Measurements from ENCODE around the gene HDGF.

HDGF gene

DNA sequence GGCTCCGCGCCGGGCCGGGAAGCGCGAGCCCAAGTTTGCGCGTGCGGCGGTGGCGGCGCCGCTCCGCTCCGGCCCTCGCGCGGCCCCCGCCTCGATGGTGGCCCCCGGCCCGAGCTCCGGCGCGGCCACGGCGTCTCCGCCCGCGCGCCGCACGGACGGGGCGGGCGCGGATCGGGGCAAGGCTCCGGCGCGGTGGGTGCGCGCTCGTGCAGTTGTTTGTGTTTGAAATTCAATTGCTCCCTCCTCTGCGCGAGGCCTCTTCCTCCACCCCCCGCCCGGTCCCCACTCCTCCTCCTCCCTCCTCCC, at the start of gene HDGF:
HDGF (minus strand) TSS at position 225 of the 306 bp plus-strand sequence. CDS start 246 bp downstream, outside the sequence.
- DNase-seq, result no peak

DNA sequence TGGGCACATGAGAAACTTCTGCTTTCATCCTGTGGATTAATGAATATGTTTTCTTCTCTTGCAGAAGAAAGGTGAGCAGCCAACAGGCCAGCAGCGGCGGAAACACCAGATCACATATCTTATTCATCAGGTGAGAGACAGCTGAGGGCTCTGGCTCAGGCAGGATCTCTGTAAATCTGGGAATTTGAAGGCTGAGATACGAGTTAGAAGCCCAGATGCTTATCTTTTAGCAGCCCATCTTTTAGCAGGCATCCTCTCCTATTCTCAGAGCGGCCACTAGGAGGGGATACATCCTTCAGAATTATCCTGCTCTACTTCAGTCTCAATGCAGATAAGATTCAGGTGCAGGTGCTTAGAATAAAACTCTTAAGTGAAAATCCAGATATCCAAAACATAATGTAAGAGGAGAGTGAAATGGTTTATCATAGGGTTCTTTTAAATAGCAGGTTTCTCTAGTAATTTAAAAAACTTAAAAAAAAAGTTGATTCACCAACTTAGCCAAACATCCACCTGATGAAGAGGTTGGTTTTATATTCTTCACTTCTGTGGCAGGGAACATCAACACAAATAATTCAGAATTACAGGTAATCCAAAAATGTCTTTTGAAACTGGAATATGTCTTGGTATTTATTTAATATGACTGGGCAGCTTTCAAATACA, 45.9 kb upstream of the HDGF start:
- DNase-seq, result peak; percentile 27

GRCh38 chr1:156796340-156797097, 45.0 kb upstream of the HDGF start:
- DNase-seq, result no peak

DNA sequence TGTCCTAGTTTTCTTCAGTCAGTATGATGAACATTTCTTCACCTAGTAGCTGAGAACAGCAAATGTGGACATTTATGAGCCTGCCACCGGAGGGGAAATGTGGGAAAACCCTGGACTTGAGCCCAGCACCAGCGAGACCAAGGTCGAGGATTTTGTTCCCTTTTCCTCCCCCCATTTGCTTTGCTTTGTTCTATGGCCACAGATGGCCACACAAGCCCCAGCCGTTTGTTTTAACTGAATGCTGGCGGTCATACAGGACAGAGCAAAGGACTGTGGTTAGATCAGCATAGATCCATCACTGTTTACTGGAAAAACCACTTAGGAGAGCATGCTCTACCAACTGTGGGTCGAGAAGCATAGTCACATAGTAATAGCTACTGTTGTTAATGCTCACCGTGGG, 44.3 kb upstream of the HDGF start:
- DNase-seq, result no peak

DNA sequence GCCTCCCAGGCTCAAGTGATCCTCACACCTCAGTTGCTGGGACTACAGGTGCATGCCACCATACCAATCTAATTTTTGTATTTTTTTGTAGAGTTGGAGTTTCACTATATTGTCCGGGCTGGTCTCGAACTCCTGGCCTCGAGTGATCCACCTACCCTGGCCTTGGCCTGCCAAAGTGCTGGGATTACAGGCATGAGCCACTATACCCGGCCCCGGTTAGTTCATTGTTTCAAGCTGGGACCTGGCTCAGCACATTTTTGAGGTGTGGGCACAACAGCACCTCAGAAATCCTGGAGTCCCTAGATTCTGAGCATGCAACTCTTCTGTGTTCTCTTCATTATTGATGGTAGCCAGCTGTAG, 43.9 kb upstream of the HDGF start:
- no peak for DNase-seq

DNA sequence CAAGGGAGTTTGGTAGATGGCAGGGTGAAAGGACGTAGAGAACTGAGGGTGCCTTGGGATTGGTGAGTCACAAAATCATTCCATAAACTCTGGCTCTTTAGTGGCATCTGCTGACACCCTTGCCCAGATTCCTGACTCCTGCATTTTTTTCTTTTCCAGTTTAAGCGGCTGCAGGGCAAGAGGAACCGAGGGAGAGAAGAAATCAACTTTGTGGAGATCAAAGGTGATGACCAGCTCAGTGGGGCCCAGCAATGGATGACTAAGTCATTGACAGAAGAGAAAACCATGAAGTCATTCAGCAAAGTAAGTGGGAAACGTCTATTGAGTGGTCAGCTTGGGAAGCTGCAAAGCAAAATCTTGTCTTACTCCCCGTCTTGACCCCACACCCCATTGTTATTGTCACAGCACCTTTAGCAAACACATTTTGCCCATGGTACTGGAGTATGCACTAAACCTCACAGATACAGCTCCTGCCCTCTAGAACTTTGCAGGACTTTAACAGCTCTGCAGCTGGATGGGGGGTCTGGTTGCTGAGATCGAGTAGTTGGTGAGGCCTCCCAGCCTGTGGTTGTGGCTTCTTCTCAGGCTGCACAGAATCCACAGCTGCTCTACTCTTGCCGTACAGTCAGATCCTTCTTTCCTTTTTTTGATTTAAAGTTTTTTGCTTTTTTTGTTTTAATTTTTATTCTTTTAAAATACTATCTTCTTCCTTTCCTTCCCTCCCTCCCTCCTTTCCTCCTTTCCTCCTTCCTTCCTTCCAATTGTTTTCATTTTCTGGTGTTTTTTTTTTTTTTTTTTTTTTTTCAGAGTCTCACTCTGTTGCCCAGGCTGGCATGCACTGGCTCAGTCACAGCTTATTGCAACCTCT, 43.3 kb upstream of the HDGF start:
- DNase-seq, result no peak

DNA sequence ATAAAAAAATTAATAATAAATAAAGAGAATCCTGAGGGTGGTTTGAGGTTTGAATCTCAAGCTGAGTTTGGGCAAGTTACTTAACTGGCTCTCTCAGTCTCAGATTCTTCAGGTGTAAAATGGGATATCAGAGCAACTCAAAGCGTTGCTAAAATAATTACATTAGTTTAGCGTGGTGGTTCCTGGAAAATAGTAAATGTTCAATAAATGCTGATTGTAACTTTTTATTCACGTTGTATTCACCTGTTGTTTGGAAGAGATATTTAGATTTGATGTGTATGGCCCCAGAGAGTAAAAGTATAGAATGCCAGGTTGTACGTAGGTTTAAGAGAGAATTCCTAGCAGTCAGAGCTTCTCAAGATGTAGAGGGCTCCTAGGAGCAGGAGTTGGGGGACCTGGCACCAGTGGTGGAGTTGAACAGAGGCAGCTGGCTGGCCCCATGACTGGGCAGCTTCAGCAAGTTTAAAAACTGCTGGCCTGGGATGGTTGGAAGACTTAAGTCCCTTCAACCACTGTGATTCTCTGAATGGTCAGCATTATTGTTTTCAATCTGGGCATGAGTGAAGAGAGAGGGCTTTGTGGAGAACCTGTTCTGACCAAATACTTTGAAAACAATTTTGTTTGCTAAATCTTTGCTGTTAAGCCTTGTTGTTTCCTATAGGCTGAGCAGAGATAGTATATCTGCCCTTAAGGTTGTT, 38.3 kb upstream of the HDGF start:
- no peak for DNase-seq

- DNase-seq, result no peak
Observed at GRCh38 chr1:156788136-156788535, 36.7 kb upstream of the HDGF start.

- DNase-seq, result no peak
Observed at GRCh38 chr1:156786640-156787039, 35.2 kb upstream of the HDGF start.

GRCh38 chr1:156785458-156785857, 34.0 kb upstream of the HDGF start:
- DNase-seq, result no peak

DNA sequence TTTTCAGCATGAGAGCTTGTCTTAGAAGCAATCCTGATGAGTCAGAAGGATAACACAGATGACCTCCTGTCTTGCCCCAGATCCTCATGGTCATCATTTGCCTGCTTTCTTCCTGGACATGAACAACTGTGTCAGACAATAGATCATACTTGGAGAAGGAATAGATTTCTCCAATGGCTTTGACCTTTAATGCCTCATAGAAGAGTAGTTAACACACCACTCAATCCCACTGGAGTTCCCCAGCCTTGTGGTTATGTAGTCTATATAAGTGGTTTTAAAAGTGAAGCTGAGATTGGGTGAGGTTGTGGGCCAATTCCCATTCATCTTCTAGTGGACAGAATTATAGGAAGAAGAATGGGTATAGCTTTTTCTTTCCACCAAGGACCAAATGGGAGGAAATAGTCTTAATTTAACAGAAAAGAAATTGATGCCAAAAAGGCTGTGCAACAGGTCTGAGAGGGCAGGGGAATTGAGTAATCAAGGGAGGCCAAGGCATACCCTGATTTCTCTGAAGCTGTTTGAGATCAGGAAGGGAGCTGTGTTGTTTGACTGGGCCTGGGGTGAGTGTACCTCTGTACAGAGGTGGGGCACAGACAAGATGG, 30.2 kb upstream of the HDGF start:
- DNase-seq, result no peak

- no peak for DNase-seq
Observed at GRCh38 chr1:156777573-156777972, 26.1 kb upstream of the HDGF start.

- no peak for DNase-seq
Observed at GRCh38 chr1:156776942-156777341, 25.5 kb upstream of the HDGF start.

DNA sequence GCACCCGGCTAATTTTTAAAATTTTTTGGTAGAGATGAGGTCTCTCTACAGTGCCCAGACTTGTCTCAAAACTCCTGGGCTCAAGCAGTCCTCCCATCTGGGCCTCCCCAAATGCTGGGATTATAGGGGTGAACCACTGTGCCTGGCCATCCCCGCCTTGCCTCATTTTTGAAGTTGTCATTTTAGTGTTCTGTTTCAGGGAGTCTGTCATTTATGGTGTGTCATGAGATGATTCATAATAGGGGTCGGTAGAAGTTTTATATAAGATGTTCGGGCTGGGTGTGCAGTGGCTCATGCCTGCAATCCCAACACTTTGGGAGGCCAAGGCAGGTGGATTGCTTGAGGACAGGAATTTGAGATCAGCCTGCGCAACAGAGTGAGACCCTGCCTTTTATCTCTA, 24.3 kb upstream of the HDGF start:
- no peak for DNase-seq

- no peak for DNase-seq
Observed at GRCh38 chr1:156773607-156774006, 22.1 kb upstream of the HDGF start.

- no peak for DNase-seq
Observed at GRCh38 chr1:156772728-156773497, 21.4 kb upstream of the HDGF start.

DNA sequence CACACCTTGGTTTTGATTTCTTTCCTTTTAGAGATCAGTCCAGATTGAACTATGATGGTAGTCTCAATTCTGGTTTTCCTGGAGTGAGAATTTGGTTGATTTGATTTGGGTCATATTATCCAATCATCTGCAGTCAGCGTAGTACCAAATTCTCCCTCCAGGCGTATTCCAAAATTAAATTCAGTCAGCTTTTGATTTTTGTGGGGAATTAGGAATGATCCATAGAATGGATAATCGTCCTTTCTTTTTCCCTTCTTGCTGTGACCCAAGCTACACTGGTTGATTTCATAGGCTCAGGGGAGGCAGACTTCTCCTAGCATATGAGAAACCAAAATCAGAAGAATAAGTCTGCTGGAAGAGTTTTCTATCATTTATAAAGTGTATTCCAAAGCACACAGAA, 20.7 kb upstream of the HDGF start:
- no peak for DNase-seq

- DNase-seq, result no peak
Observed at GRCh38 chr1:156768610-156769295, 17.3 kb upstream of the HDGF start.

DNA sequence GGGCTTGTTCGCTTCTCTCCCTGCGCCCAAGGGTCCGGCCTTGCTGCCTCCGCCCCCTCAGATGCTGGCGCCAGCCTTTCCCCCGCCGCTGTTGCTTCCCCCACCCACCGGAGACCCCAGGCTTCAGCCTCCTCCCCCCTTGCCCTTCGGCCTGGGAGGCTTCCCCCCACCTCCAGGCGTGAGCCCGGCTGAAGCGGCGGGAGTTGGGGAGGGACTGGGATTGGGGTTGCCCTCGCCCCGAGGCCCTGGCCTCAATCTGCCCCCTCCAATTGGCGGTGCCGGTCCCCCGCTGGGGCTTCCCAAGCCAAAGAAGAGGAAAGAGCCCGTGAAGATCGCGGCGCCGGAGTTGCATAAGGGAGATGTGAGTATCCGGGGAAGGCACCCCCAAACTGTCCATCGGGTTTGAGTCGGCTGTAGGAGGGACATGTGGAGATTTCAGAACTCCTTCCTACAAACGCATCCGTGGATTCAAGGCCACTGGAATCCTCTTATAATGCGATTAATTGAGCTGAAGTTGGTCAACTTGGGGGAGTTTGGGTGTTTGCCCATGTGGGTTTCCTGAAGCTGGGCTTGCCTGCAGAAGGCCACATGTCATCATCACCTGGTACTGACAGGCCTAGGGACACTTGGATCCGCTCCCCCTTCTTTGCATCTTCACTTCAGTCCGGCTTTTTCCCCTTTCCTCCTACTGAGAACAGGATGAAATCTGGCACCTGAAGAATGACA, 16.6 kb upstream of the HDGF start:
- no peak for DNase-seq

GRCh38 chr1:156767101-156767878, 15.8 kb upstream of the HDGF start, which contains the start of gene PRCC:
Gene PRCC (plus strand): TSS chr1:156767535. CDS start chr1:156767772, 237 bp downstream.
- peak; percentile 97 for DNase-seq

Data from amniotic stem cell (primary cell).